ENCODE measurements around the gene FZD7. TPM values are rescaled to one million over a fixed set of nuclear protein-coding genes. Genes with fewer than 3 reads are reported as not detected.

The FZD7 gene
- total RNA-seq, 4 donors from 2014 or later, result 2.6 to 11.3 (median 4.0) TPM

DNA sequence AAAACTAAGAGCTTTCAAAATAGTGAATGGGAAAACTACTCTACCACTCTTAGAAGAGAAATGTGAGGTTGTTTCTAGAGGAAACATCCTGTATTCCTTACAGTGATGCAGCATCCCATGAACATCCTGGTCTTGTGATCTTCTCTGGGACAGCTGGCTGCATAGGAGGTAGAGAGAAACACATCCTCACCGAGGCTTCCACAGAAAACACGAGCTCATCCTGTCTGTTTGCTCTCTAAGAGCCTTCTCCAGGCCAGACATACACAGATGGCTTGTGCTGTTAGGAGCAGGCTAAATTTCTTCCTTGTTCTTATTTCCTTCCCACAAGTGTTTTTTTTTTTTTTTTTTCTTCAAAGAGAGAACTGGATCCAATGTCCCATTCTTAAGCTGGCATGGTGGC lies 14.7 kb upstream of the FZD7 start:
- DNase-seq, result no peak
- TF ChIP-seq CTCF (IDR thresholded peaks at IDR 0.05) (no peak), POLR2A (IDR thresholded peaks at IDR 0.05) (no peak)
- intact Hi-C loops (cut with DNase I), result no loop called here
- Histone ChIP-seq H3K4me1 (peaks cover 0 to 29% (median 0%) of the 10 kb centered on the region in 3 donors), H3K27ac (no peak overlapping the region), H3K9me3 (no peaks in the 10 kb centered on the region), H3K4me3 (no peak overlapping the region), H3K27me3 (peaks cover 0 to 12% (median 0%) of the 10 kb centered on the region in 4 donors), H3K36me3 (no peaks in the 10 kb centered on the region)
- WGBS, 2 donors, result 46 to 57% methylated on average over 2 of the region's 2 CpGs

GRCh38 chr2:202019689-202020450 lies 13.8 kb upstream of the FZD7 start:
- Histone ChIP-seq H3K9me3 (no peaks in the 10 kb centered on the region), H3K36me3 (no peaks in the 10 kb centered on the region), H3K4me3 (no peak overlapping the region), H3K27me3 (peaks cover 0 to 14% (median 0%) of the 10 kb centered on the region in 4 donors), H3K27ac (peak overlapping the region in 2 of 4 donors; percentile 6 to 37), H3K4me1 (peaks cover 0 to 29% (median 0%) of the 10 kb centered on the region in 3 donors)
- TF ChIP-seq CTCF (IDR thresholded peaks at IDR 0.05), result no peak
- no peak for DNase-seq
- 46 to 72% methylated on average over 7 of the region's 8 CpGs for WGBS, 2 donors
- intact Hi-C loops (cut with DNase I), result no loop called here

GRCh38 chr2:202022755-202023154 lies 10.9 kb upstream of the FZD7 start:
- WGBS, 2 donors, result 60% methylated on average over 8 of the region's 8 CpGs
- Histone ChIP-seq H3K27ac (no peak overlapping the region), H3K9me3 (no peaks in the 10 kb centered on the region), H3K27me3 (peaks cover 0 to 14% (median 0%) of the 10 kb centered on the region in 4 donors), H3K36me3 (no peaks in the 10 kb centered on the region), H3K4me3 (no peak overlapping the region), H3K4me1 (peaks cover 0 to 18% (median 0%) of the 10 kb centered on the region in 3 donors)
- intact Hi-C loops (cut with DNase I), result no loop called here
- no peak for DNase-seq
- TF ChIP-seq CTCF (IDR thresholded peaks at IDR 0.05), result no peak
- no peak for TF ChIP-seq POLR2A (IDR thresholded peaks at IDR 0.05)

DNA sequence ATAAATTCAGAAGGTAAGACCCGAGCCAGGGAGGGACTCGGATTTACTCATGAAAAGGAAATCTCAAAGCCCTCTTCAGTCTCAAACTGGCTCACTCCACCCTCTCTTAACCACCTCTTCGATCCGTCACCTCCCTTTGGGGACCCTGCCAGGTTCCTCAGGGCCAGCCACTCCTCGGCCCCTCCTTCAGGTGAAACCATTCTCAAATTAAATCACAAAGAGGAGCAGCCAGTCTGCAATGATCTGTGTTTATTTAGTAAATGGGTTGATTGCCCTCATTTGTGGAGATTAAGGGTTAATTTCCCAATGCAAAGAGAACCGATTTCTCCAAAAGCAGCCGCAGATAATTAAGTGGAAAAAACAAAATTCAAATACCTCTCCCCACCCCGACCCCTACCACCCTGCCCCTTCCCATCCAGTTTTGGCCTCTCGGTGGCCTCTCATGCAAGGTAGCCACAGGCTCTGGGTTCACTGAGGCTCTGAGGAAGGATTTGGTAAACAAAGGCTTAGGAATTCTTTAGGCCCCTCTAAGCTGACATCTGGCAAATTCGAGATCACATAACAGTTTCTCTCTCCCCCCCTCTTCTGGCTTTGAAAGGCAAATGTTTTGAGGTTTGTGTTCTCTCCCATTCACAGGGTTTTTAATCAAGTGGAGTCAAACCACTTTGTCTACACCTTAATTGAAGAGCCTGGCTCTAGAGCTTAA lies 10.3 kb upstream of the FZD7 start:
- intact Hi-C loops (cut with DNase I), result no loop called here
- H3K36me3 ChIP-seq, result no peaks in the 10 kb centered on the region
- no peaks in the 10 kb centered on the region for H3K9me3 ChIP-seq
- no peak overlapping the region for H3K4me3 ChIP-seq
- peaks cover 0 to 13% (median 0%) of the 10 kb centered on the region in 3 donors for H3K4me1 ChIP-seq
- TF ChIP-seq CTCF (IDR thresholded peaks at IDR 0.05) (no peak), POLR2A (IDR thresholded peaks at IDR 0.05) (no peak)
- H3K27me3 ChIP-seq, result peaks cover 0 to 14% (median 0%) of the 10 kb centered on the region in 4 donors
- no peak for DNase-seq
- WGBS, 2 donors, result 43 to 59% methylated on average over 10 of the region's 10 CpGs
- H3K27ac ChIP-seq, result no peak overlapping the region

DNA sequence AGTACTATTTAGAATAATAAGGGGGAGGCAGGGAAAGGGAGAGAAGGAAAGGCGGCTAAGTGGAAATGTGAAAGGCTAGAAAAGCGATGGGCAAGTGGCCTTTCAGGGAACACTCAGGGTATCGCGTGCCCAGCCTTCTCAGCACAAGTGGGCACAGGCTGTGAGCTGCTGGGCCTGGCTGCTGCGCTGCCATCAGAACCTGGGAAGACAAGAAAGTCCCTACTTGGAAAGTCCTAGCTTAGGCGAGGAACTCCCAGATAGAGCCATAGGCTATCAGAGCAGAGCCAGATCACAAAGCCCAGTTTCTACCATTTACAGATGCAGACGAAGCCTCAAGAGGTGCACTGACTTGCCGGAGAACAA lies 9.8 kb upstream of the FZD7 start:
- Histone ChIP-seq H3K4me1 (peaks cover 0 to 13% (median 0%) of the 10 kb centered on the region in 3 donors), H3K27ac (no peak overlapping the region), H3K9me3 (no peaks in the 10 kb centered on the region), H3K36me3 (no peaks in the 10 kb centered on the region), H3K4me3 (no peak overlapping the region), H3K27me3 (peaks cover 0 to 14% (median 0%) of the 10 kb centered on the region in 4 donors)
- TF ChIP-seq CTCF (IDR thresholded peaks at IDR 0.05) (no peak), POLR2A (IDR thresholded peaks at IDR 0.05) (no peak)
- intact Hi-C loops (cut with DNase I), result no loop called here
- 92 to 95% methylated on average over 4 to 8 of the region's 8 CpGs for WGBS, 2 donors
- DNase-seq, result no peak
